IPS-NIHi7 (cell line): ENCODE data around the gene OR10G3.
"Not testable (repeated sequence)": the region's sequence is repeated elsewhere in the genome, so short reads cannot be mapped to it uniquely, and the experiment has no call there.

Experiments used
- DNase-seq: peaks from one replicate; pipeline ENCODE4 v3.0.0; 2012; ENCODE audit warnings: mixed read lengths; ENCODE audit errors: extremely low spot score

Gene OR10G3

GRCh38 chr14:21579976-21580375 lies at the start of gene OR10G3:
OR10G3 (minus strand) TSS chr14:21580076; CDS start chr14:21570744, 9,332 bp downstream.
- no peak for DNase-seq

GRCh38 chr14:21626491-21627230 lies 46.8 kb upstream of the OR10G3 start:
- no peak for DNase-seq

GRCh38 chr14:21617614-21618013 lies 37.7 kb upstream of the OR10G3 start:
- DNase-seq: no peak

GRCh38 chr14:21614240-21614639 lies 34.4 kb upstream of the OR10G3 start:
- peak; percentile 45 for DNase-seq

- no peak for DNase-seq
Measured at GRCh38 chr14:21612324-21612723, 32.4 kb upstream of the OR10G3 start.

GRCh38 chr14:21602181-21602580 lies 22.3 kb upstream of the OR10G3 start:
- DNase-seq: not testable (repeated sequence)

- no peak for DNase-seq
Measured at GRCh38 chr14:21589317-21589716, 9.4 kb upstream of the OR10G3 start.

- no peak for DNase-seq
Measured at GRCh38 chr14:21575661-21576060, 4.2 kb downstream of the OR10G3 start.

- no peak for DNase-seq
Measured at GRCh38 chr14:21572604-21573003, 7.3 kb downstream of the OR10G3 start.

GRCh38 chr14:21558703-21559170 lies 21.1 kb downstream of the OR10G3 start:
- no peak for DNase-seq

GRCh38 chr14:21557084-21557901 lies 22.6 kb downstream of the OR10G3 start:
- DNase-seq: peak; percentile 65

- no peak for DNase-seq
Measured at GRCh38 chr14:21556378-21557083, 23.3 kb downstream of the OR10G3 start.

GRCh38 chr14:21553266-21553665 lies 26.6 kb downstream of the OR10G3 start:
- DNase-seq: no peak

GRCh38 chr14:21544588-21544987 lies 35.3 kb downstream of the OR10G3 start:
- DNase-seq: not testable (repeated sequence)

GRCh38 chr14:21543963-21544362 lies 35.9 kb downstream of the OR10G3 start:
- DNase-seq: no peak

- DNase-seq: peak; percentile 33
Measured at GRCh38 chr14:21543521-21543960, 36.3 kb downstream of the OR10G3 start.

- no peak for DNase-seq
Measured at GRCh38 chr14:21541413-21542074, 38.3 kb downstream of the OR10G3 start.

GRCh38 chr14:21539189-21539940 lies 40.5 kb downstream of the OR10G3 start:
- no peak for DNase-seq

GRCh38 chr14:21537090-21537424 lies 42.8 kb downstream of the OR10G3 start:
- no peak for DNase-seq

GRCh38 chr14:21536418-21537089 lies 43.3 kb downstream of the OR10G3 start:
- peak; percentile 29 for DNase-seq
